WTC11 (cell line): ENCODE measurements around the gene LIPH.

Experiments
- ATF3 ChIP-seq: sonication (generic); formaldehyde crosslinking; conservative IDR thresholded peaks from 2 replicates; pipeline ENCODE4 v1.8.1; 2022; ENCODE audit warnings: mild to moderate bottlenecking, missing genetic modification reagents
- CREM ChIP-seq: sonication (generic); formaldehyde crosslinking; IDR thresholded peaks from 2 replicates; pipeline ENCODE4 v1.8.1; 2022; ENCODE audit warnings: mild to moderate bottlenecking, missing genetic modification reagents, moderate library complexity
- CTCF ChIP-seq: fragments of 200-600 bp; IDR thresholded peaks from 2 replicates; pipeline ENCODE4 v1.8.0; 2022; ENCODE audit warnings: antibody characterized with exemption
- ELF4 ChIP-seq: sonication (generic); formaldehyde crosslinking; IDR thresholded peaks from 2 replicates; pipeline ENCODE4 v1.8.1; 2022; ENCODE audit warnings: low read depth, mild to moderate bottlenecking, moderate library complexity, missing genetic modification reagents
- MAX ChIP-seq: sonication (generic); formaldehyde crosslinking; IDR thresholded peaks from 2 replicates; pipeline ENCODE4 v1.8.0; 2022; ENCODE audit warnings: mild to moderate bottlenecking, missing genetic modification reagents
- NFYB ChIP-seq: sonication (generic); formaldehyde crosslinking; conservative IDR thresholded peaks from 2 replicates; pipeline ENCODE4 v1.8.0; 2022; ENCODE audit warnings: low read depth, missing genetic modification reagents
- NR2C2 ChIP-seq: sonication (generic); formaldehyde crosslinking; IDR thresholded peaks from 2 replicates; pipeline ENCODE4 v1.8.0; 2022; ENCODE audit warnings: mild to moderate bottlenecking, missing genetic modification reagents
- RORB ChIP-seq: fragments of 250-450 bp; sonication (Bioruptor Pico); IDR thresholded peaks from 2 replicates; pipeline ENCODE4 v1.9.0; 2021; ENCODE audit warnings: mild to moderate bottlenecking
- SP1 ChIP-seq: sonication (generic); formaldehyde crosslinking; conservative IDR thresholded peaks from 2 replicates; pipeline ENCODE4 v1.8.1; 2022; ENCODE audit warnings: missing genetic modification reagents
- TEAD4 ChIP-seq: sonication (generic); formaldehyde crosslinking; IDR thresholded peaks from 2 replicates; pipeline ENCODE4 v1.8.0; 2022; ENCODE audit warnings: mild to moderate bottlenecking, missing genetic modification reagents
- ZNF121 ChIP-seq: sonication (generic); formaldehyde crosslinking; IDR thresholded peaks from 2 replicates; pipeline ENCODE4 v1.8.0; 2023; ENCODE audit warnings: missing genetic modification reagents
- ZSCAN18 ChIP-seq: fragments of 250-450 bp; sonication (Bioruptor Pico); IDR thresholded peaks from 2 replicates; pipeline ENCODE4 v2.1.2; 2022; ENCODE audit warnings: mild to moderate bottlenecking, moderate library complexity

- TF ChIP-seq TEAD4: no peak
- TF ChIP-seq ATF3 (CRISPR knock-in tag): no peak
- no peak for TF ChIP-seq CTCF
- TF ChIP-seq RORB (CRISPR knock-in tag): no peak
- TF ChIP-seq SP1 (CRISPR knock-in tag): no peak
- no peak for TF ChIP-seq NR2C2 (CRISPR knock-in tag)
- TF ChIP-seq CREM: no peak
- no peak for TF ChIP-seq ELF4 (CRISPR knock-in tag)
- TF ChIP-seq ZSCAN18 (CRISPR knock-in tag): no peak
- no peak for TF ChIP-seq MAX (CRISPR knock-in tag)
- no peak for TF ChIP-seq NFYB (CRISPR knock-in tag)
- no peak for TF ChIP-seq ZNF121 (CRISPR knock-in tag)
Measured at GRCh38 chr3:185559706-185560090, 7.3 kb upstream of the LIPH start.
